Activated CD4-positive, alpha-beta T cell treated with anti-CD3 and anti-CD28 coated beads, Interleukin-2, Interleukin-4, amounts not matched to agents 100 ng/mL and 50 ng/mL, durations not matched to agents 16 hours and 8 hours (primary cell): ENCODE results near the gene CTNND2.
"Not testable (repeated sequence)": the region's sequence is repeated elsewhere in the genome, so short reads cannot be mapped to it uniquely, and the experiment has no call there.

ENCODE experiments used
- DNase-seq: peaks from one replicate; pipeline ENCODE4 v3.0.0-alpha.2; 2020; ENCODE audit warnings: low spot score

The CTNND2 gene

GRCh38 chr5:11076945-11077613 lies 827.2 kb downstream of the CTNND2 start:
- no peak for DNase-seq

- no peak for DNase-seq
Observed at GRCh38 chr5:11075035-11075805, 829.0 kb downstream of the CTNND2 start.

GRCh38 chr5:11072568-11072967 lies 831.7 kb downstream of the CTNND2 start:
- DNase-seq, result no peak

GRCh38 chr5:11072076-11072475 lies 832.2 kb downstream of the CTNND2 start:
- no peak for DNase-seq

- DNase-seq, result no peak
Observed at GRCh38 chr5:11069041-11069440, 835.2 kb downstream of the CTNND2 start.

- DNase-seq, result not testable (repeated sequence)
Observed at GRCh38 chr5:11065723-11066122, 838.5 kb downstream of the CTNND2 start.

GRCh38 chr5:11064763-11065450 lies 839.3 kb downstream of the CTNND2 start:
- no peak for DNase-seq

- no peak for DNase-seq
Observed at GRCh38 chr5:11062397-11062796, 841.8 kb downstream of the CTNND2 start.

GRCh38 chr5:11056560-11056959 lies 847.7 kb downstream of the CTNND2 start:
- DNase-seq, result no peak

GRCh38 chr5:11054014-11054413 lies 850.2 kb downstream of the CTNND2 start:
- no peak for DNase-seq

GRCh38 chr5:11052871-11053270 lies 851.4 kb downstream of the CTNND2 start:
- no peak for DNase-seq

- no peak for DNase-seq
Observed at GRCh38 chr5:11050596-11051304, 853.5 kb downstream of the CTNND2 start.

- no peak for DNase-seq
Observed at GRCh38 chr5:11048760-11049159, 855.5 kb downstream of the CTNND2 start.

- no peak for DNase-seq
Observed at GRCh38 chr5:11047625-11048024, 856.6 kb downstream of the CTNND2 start.

- DNase-seq, result no peak
Observed at GRCh38 chr5:11047030-11047429, 857.2 kb downstream of the CTNND2 start.

GRCh38 chr5:11046160-11046559 lies 858.1 kb downstream of the CTNND2 start:
- no peak for DNase-seq

- no peak for DNase-seq
Observed at GRCh38 chr5:11045411-11045810, 858.8 kb downstream of the CTNND2 start.

GRCh38 chr5:11044581-11044980 lies 859.7 kb downstream of the CTNND2 start:
- no peak for DNase-seq

- no peak for DNase-seq
Observed at GRCh38 chr5:11043881-11044280, 860.4 kb downstream of the CTNND2 start.

- DNase-seq, result no peak
Observed at GRCh38 chr5:11040345-11040744, 863.9 kb downstream of the CTNND2 start.

GRCh38 chr5:11038772-11039171 lies 865.5 kb downstream of the CTNND2 start:
- DNase-seq, result no peak

- DNase-seq, result no peak
Observed at GRCh38 chr5:11037941-11038340, 866.3 kb downstream of the CTNND2 start.
